Heart right ventricle (tissue), 16 donors: ENCODE results near the gene FADD. TPM values are rescaled to one million over a fixed set of nuclear protein-coding genes. Genes with fewer than 3 reads are reported as not detected.

Experiments used
- ATAC-seq, 8 donors: fragments of 200-7000 bp; cut with Tn5 transposase; one replicate each; pipeline ENCODE4 v1.9.1; 2020; ENCODE audit warnings: mild to moderate bottlenecking in 8 of 8, moderate library complexity in 8 of 8, moderate number of reproducible peaks in 1 of 8
- DNase-seq, 2 donors: peaks; one replicate each; pipeline ENCODE4 v3.0.0-alpha.2; 2020
- H3K27ac ChIP-seq, 10 donors: fragments of 200-600 bp; sonication (generic) in 2 of 10; one replicate each; pipeline versions ENCODE4 v1.5.0 to v1.8.0; 2020 to 2022; ENCODE audit warnings: mild to moderate bottlenecking in 3 of 10
- H3K27me3 ChIP-seq, 7 donors: fragments of 200-600 bp; one replicate each; pipeline ENCODE4 v1.8.0; 2021 to 2022; ENCODE audit warnings: mild to moderate bottlenecking in 2 of 7
- H3K36me3 ChIP-seq, 9 donors: fragments of 200-600 bp; sonication (generic) in 1 of 9; one replicate each; pipeline versions ENCODE4 v1.5.0 to v1.8.0; 2020 to 2022; ENCODE audit warnings: mild to moderate bottlenecking in 2 of 9
- H3K4me1 ChIP-seq, 9 donors: fragments of 200-600 bp; sonication (generic) in 1 of 9; one replicate each; pipeline versions ENCODE4 v1.5.0 to v1.8.0; 2020 to 2022; ENCODE audit warnings: mild to moderate bottlenecking in 4 of 9
- H3K4me3 ChIP-seq, 10 donors: fragments of 200-600 bp; sonication (generic) in 2 of 10; one replicate each; pipeline versions ENCODE4 v1.5.0 to v1.8.0; 2020 to 2022; ENCODE audit warnings: mild to moderate bottlenecking in 7 of 10, moderate library complexity in 2 of 10
- H3K9me3 ChIP-seq, 11 donors: fragments of 200-600 bp in 10 of 11; sonication (generic) in 2 of 11; one replicate each; pipeline versions ENCODE4 v1.5.0 to v1.8.0; 2013 to 2022; ENCODE audit warnings: mild to moderate bottlenecking in 2 of 11, control low read depth in 1 of 11, moderate library complexity in 1 of 11
- WGBS, 2 donors: extraction: QIAGEN DNeasy Blood & Tissue Kit; methylation state at CpG; one replicate each; pipeline ENCODE4 v1.1.7; 2013; ENCODE audit warnings: inconsistent platforms in 1 of 2; 5-methylcytosine and 5-hydroxymethylcytosine counted together
- intact Hi-C, 10 donors: fragments of 100-400 bp; cut with DNase I; formaldehyde crosslinking; loops; one replicate each; pipeline versions ENCODE4 v1.11.1 to v1.14.2; 2022
- polyA plus RNA-seq, 2 donors: library from polyadenylated mRNA; stranded (reverse); fragments of 200-250 nt; gene quantifications; one replicate each; pipeline ENCODE4 v1.2.3, GENCODE V29; 2013
- total RNA-seq, 10 donors: library from RNA; stranded (reverse); fragmentation: NEBNext Ultra II Directional in 3 of 10; extraction: Animal tissue kit (Norgen Biotek cat#: 25700) in 3 of 10; gene quantifications; one replicate each; pipeline versions ENCODE4 v1.2.1 to v1.2.4, GENCODE V29; 2021 to 2023
- TF ChIP-seq, protein P1 (sequence below), 9 donors: fragments of 200-600 bp; sonication (generic) in 2 of 9; IDR thresholded peaks; one replicate each; pipeline versions ENCODE4 v1.5.0 to v1.8.0; 2021 to 2022; ENCODE audit warnings: antibody characterized with exemption in 9 of 9, mild to moderate bottlenecking in 5 of 9, moderate library complexity in 1 of 9
- donor health status: Arrhythmogenic right ventricular cardiomyopathy.
- donor health status: ischemic (EF 13 %, LVEDD 7.1; RV severe dilation, severe dysfunction).
- donor health status: healthy with polysubstance abuse.
- donor health status: DM: no; HTN: yes; CAD: no.
- donor health status: DM: no; HTN: no; CAD: no.
- donor health status: ischemic (EF 25% LVEDD 6.9; RV normal size, moderate dysfunction).
- donor health status: ischemic (EF 25% LVEDD 5.7; RV mildly dilated, moderate dysfunction).
- donor health status: healthy.
- donor health status: DM: yes; HTN: yes; CAD: no.
- donor health status: Ischemic cardiomyopathy.
- donor health status: ischemic (EF 35%, LVEDD 5.7; RV mildly dilated, moderate dysfunction).
- donor health status: nonischemic (EF 11% LVEDD 7.7; RV severe dilation, severe dysfunction).
- donor health status: DM: yes; HTN: yes; CAD: no.
- donor health status: PGD.
- donor health status: ischemic (EF 29% LVEDD 5.4; RV normal size, mild dysfunction).
- donor health status: nonischemic (EF 23%, LVEDD 6.1; RV moderate dilation, normal function).

Gene FADD
- total and polyA plus RNA-seq, 12 donors: 4.8 to 16.9 (median 9.0) TPM

DNA sequence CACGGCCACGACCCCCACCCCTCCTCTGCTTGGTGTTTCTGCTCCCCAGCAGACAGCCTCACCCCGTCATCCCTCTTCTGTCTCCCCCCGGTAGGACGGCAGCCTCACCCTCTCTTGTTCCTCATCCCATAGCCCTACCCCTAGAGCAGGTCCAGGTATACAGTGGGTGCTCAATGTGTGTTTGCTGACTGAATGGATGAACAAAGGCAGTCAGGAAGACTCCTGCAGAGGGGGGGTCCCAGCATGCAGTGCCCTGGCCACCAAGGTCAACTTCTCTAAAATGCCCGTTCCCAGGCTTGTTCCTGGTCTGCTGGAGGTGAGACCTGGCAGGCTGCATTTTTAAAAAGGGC, 34.7 kb upstream of the FADD start:
- H3K36me3 ChIP-seq: peaks cover 0 to 80% (median 0%) of the 10 kb centered on the region in 9 donors
- TF ChIP-seq, protein P1, sequence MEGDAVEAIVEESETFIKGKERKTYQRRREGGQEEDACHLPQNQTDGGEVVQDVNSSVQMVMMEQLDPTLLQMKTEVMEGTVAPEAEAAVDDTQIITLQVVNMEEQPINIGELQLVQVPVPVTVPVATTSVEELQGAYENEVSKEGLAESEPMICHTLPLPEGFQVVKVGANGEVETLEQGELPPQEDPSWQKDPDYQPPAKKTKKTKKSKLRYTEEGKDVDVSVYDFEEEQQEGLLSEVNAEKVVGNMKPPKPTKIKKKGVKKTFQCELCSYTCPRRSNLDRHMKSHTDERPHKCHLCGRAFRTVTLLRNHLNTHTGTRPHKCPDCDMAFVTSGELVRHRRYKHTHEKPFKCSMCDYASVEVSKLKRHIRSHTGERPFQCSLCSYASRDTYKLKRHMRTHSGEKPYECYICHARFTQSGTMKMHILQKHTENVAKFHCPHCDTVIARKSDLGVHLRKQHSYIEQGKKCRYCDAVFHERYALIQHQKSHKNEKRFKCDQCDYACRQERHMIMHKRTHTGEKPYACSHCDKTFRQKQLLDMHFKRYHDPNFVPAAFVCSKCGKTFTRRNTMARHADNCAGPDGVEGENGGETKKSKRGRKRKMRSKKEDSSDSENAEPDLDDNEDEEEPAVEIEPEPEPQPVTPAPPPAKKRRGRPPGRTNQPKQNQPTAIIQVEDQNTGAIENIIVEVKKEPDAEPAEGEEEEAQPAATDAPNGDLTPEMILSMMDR (IDR thresholded peaks at IDR 0.05): no peak
- no peak for ATAC-seq
- peaks cover 0 to 7% (median 0%) of the 10 kb centered on the region in 7 donors for H3K27me3 ChIP-seq
- no peak overlapping the region for H3K4me3 ChIP-seq
- intact Hi-C loops: no loop called here
- DNase-seq: no peak
- H3K4me1 ChIP-seq: no peaks in the 10 kb centered on the region
- H3K9me3 ChIP-seq: no peaks in the 10 kb centered on the region
- no peak overlapping the region for H3K27ac ChIP-seq
- WGBS, 2 donors: 91 to 94% methylated on average over 6 of the region's 6 CpGs

DNA sequence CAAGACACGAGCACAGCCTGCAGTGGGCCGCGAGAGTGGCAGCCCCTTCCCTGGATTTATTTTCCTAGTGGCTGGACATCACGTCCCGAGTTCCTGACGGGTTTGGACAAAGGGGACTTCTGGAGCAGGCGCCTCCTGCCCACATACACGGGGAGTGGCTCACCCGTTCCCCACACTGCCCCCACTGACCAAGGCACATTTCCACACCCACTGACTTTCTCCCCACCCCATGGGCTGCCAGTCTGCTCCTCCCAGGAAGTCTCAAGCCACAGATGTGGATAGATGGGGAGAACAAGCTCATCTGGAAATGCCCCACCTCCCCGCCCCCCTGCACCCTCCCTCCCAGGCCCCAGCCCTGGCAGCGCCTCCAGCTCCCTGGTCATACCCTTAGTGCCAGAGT, 34.0 kb upstream of the FADD start:
- intact Hi-C loops: no loop called here
- no peak for DNase-seq
- no peak overlapping the region for H3K4me3 ChIP-seq
- no peak for ATAC-seq
- WGBS, 2 donors: 66 to 72% methylated on average over 11 of the region's 11 CpGs
- H3K9me3 ChIP-seq: no peaks in the 10 kb centered on the region
- peaks cover 0 to 76% (median 0%) of the 10 kb centered on the region in 9 donors for H3K36me3 ChIP-seq
- no peak overlapping the region for H3K27ac ChIP-seq
- H3K4me1 ChIP-seq: no peaks in the 10 kb centered on the region
- TF ChIP-seq, protein P1 (IDR thresholded peaks at IDR 0.05): no peak
- H3K27me3 ChIP-seq: peaks cover 0 to 7% (median 0%) of the 10 kb centered on the region in 7 donors

DNA sequence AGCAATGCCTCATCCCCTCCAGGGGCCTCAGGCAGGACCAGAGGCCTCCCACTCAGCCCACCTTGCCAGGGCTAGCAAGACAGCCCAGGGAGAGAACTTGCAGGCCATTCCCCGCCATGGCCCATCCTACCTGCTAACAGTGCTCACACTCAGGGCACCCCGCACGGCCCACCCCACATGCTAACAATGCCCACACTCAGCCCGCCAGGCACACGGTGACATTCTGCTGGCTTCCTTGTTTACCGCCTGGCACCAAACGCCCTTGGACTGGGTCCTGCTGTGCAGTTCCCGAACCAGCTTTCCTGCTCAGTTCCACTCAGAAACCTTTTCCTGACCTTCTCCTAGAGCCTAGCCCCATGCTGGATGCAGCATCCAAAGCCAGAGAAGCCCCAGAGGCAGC, 33.5 kb upstream of the FADD start:
- no peak for ATAC-seq
- Histone ChIP-seq H3K27ac (no peak overlapping the region), H3K4me3 (no peak overlapping the region), H3K9me3 (no peaks in the 10 kb centered on the region), H3K36me3 (peaks cover 0 to 79% (median 0%) of the 10 kb centered on the region in 9 donors), H3K4me1 (no peaks in the 10 kb centered on the region), H3K27me3 (peaks cover 0 to 7% (median 0%) of the 10 kb centered on the region in 7 donors)
- 91 to 94% methylated on average over 8 of the region's 8 CpGs for WGBS, 2 donors
- DNase-seq: no peak
- TF ChIP-seq, protein P1 (IDR thresholded peaks at IDR 0.05): no peak
- intact Hi-C loops: no loop called here

DNA sequence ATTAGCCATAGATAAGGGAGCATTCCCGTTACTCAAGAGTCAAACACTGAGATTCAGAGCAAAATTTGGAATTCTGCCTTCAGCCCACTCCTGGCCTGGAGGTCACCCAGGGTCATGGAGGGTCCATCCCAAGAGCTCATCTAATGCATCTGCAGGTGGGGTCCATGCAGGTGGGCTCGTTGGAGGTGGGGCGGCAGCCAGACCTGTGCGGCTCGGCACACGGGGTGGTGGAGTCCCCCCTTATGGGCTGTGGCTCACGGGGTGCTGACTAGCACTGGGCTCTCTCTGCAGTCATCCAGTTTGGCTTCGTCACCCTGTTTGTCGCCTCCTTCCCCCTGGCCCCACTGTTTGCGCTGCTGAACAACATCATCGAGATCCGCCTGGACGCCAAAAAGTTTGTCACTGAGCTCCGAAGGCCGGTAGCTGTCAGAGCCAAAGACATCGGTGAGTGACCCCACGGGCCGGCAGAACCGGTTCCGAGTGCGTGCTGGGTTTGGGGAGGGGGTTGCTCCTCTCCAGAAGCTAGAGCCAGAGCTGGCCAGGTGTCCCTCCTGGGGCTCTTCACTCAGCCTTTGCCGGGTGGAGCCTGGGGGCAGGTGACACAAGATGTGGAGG, 32.4 kb upstream of the FADD start:
- intact Hi-C loops: no loop called here
- Histone ChIP-seq H3K9me3 (no peaks in the 10 kb centered on the region), H3K27me3 (peaks cover 0 to 2% (median 0%) of the 10 kb centered on the region in 7 donors), H3K4me3 (no peak overlapping the region), H3K4me1 (no peaks in the 10 kb centered on the region), H3K27ac (no peak overlapping the region), H3K36me3 (peaks cover 0 to 72% (median 0%) of the 10 kb centered on the region in 9 donors)
- ATAC-seq (peak in 1 of 8 donors; percentile 19), DNase-seq (no peak)
- TF ChIP-seq, protein P1 (IDR thresholded peaks at IDR 0.05): no peak
- WGBS, 2 donors: 88 to 92% methylated on average over 22 of the region's 22 CpGs
